GM23248 (cell line): ENCODE results near the gene ADAMTS17. TPM values are rescaled to one million over a fixed set of nuclear protein-coding genes. Genes with fewer than 3 reads are reported as not detected.
"Not testable (repeated sequence)": the region's sequence is repeated elsewhere in the genome, so short reads cannot be mapped to it uniquely, and the experiment has no call there.

ENCODE experiments used
- DNase-seq: peaks from one replicate; pipeline ENCODE4 v3.0.0-alpha.2; 2015
- H2AFZ ChIP-seq: fragments of 200-600 bp; sonication (generic); 2 replicates; pipeline ENCODE4 v1.6.1; 2016; ENCODE audit warnings: antibody characterized with exemption
- H3F3A ChIP-seq: fragments of 200-600 bp; sonication (generic); 2 replicates; pipeline ENCODE4 v1.6.1; 2016; ENCODE audit warnings: mild to moderate bottlenecking, antibody characterized with exemption, mixed run types; ENCODE audit not compliant: insufficient read depth
- H3K27ac ChIP-seq: fragments of 200-600 bp; sonication (generic); 2 replicates; pipeline ENCODE4 v1.5.1; 2016; ENCODE audit warnings: mild to moderate bottlenecking
- H3K27me3 ChIP-seq: fragments of 200-600 bp; sonication (generic); replicated peaks from 2 replicates; pipeline ENCODE4 v1.6.1; 2016; ENCODE audit warnings: mild to moderate bottlenecking; ENCODE audit not compliant: insufficient read depth
- H3K36me3 ChIP-seq: fragments of 200-600 bp; sonication (generic); 2 replicates; pipeline ENCODE4 v1.6.1; 2016; ENCODE audit warnings: low read depth, mild to moderate bottlenecking
- H3K4me1 ChIP-seq: fragments of 200-600 bp; sonication (generic); 2 replicates; pipeline ENCODE4 v1.6.1; 2016; ENCODE audit warnings: mild to moderate bottlenecking; ENCODE audit not compliant: insufficient read depth
- H3K4me2 ChIP-seq: fragments of 200-600 bp; sonication (generic); one replicate; pipeline ENCODE4 v1.6.1; 2016; ENCODE audit warnings: mild to moderate bottlenecking; ENCODE audit not compliant: unreplicated experiment
- H3K4me3 ChIP-seq: fragments of 200-600 bp; sonication (generic); 2 replicates; pipeline ENCODE4 v1.5.1; 2016; ENCODE audit warnings: mild to moderate bottlenecking
- H3K79me2 ChIP-seq: fragments of 200-600 bp; sonication (generic); 2 replicates; pipeline ENCODE4 v1.6.1; 2016; ENCODE audit warnings: mild to moderate bottlenecking; ENCODE audit not compliant: insufficient read depth
- H3K9ac ChIP-seq: fragments of 200-600 bp; sonication (generic); 2 replicates; pipeline ENCODE4 v1.6.1; 2016; ENCODE audit warnings: mild to moderate bottlenecking
- H3K9me2 ChIP-seq: fragments of 200-600 bp; sonication (generic); 2 replicates; pipeline ENCODE4 v1.6.1; 2016; ENCODE audit warnings: mixed run types, mild to moderate bottlenecking, moderate library complexity; ENCODE audit not compliant: insufficient read depth
- H3K9me3 ChIP-seq: fragments of 200-600 bp; sonication (generic); one replicate; pipeline ENCODE4 v1.6.1; 2017; ENCODE audit warnings: low read depth
- H4K20me1 ChIP-seq: fragments of 200-600 bp; sonication (generic); 2 replicates; pipeline ENCODE4 v1.6.0; 2016; ENCODE audit not compliant: insufficient read depth
- EZH2 ChIP-seq: fragments of 200-600 bp; sonication (generic); IDR thresholded peaks from 2 replicates; pipeline ENCODE4 v1.6.1; 2018; ENCODE audit warnings: antibody characterized with exemption, mild to moderate bottlenecking; ENCODE audit not compliant: insufficient read depth, poor library complexity, severe bottlenecking
- EZH2phosphoT487 ChIP-seq: fragments of 200-600 bp; sonication (generic); IDR thresholded peaks from 2 replicates; pipeline ENCODE4 v1.6.1; 2018; ENCODE audit warnings: antibody characterized with exemption, moderate library complexity, mild to moderate bottlenecking, low read depth; ENCODE audit not compliant: insufficient read depth
- WGBS, 2 experiments: methylation state at CpG; one replicate each; pipeline ENCODE4 v1.1.6; 2015 to 2017; ENCODE audit warnings: low lambda C conversion rate in 2 of 2, low coverage in 1 of 2; ENCODE audit errors: missing lambda C conversion rate in 2 of 2; 5-methylcytosine and 5-hydroxymethylcytosine counted together
- in situ Hi-C: fragments of 300-500 bp; cut with MboI; formaldehyde crosslinking; loops from 2 replicates; pipeline ENCODE4 v1.15.0; 2020
- polyA plus RNA-seq: library from polyadenylated mRNA; unstranded; fragments of >200 nt; fragmentation: Nextera tagmentation; extraction: Ambion mirVana; gene quantifications from 2 replicates; pipeline ENCODE4 v1.2.1, GENCODE V29; 2016
- total RNA-seq: library from RNA; depleted of rRNA; stranded (reverse); fragments of >200 nt; shearing (Covaris generic); gene quantifications from 2 replicates; pipeline ENCODE4 v1.2.3, GENCODE V29; 2014

Gene ADAMTS17
- total and polyA plus RNA-seq, 2 experiments from 2014 or later = not detected

- Histone ChIP-seq H3F3A (no peaks in the 10 kb centered on the region), H2AFZ (no peak overlapping the region), H3K27me3 (no peaks in the 10 kb centered on the region), H3K4me1 (no peaks in the 10 kb centered on the region), H3K79me2 (no peaks in the 10 kb centered on the region), H3K4me2 (no peak overlapping the region), H3K27ac (no peak overlapping the region), H3K4me3 (no peak overlapping the region), H3K9me3 (no peaks in the 10 kb centered on the region), H3K9ac (no peak overlapping the region), H4K20me1 (no peaks in the 10 kb centered on the region), H3K36me3 (no peaks in the 10 kb centered on the region), H3K9me2 (no peaks in the 10 kb centered on the region)
- TF ChIP-seq EZH2phosphoT487 (no peak), EZH2 (no peak)
- in situ Hi-C loops = no loop called here
- no peak for DNase-seq
- WGBS, 2 experiments = 27 to 30% methylated on average over 3 of the region's 3 CpGs
Measured at GRCh38 chr15:100094127-100094510, 247.7 kb downstream of the ADAMTS17 start.

DNA sequence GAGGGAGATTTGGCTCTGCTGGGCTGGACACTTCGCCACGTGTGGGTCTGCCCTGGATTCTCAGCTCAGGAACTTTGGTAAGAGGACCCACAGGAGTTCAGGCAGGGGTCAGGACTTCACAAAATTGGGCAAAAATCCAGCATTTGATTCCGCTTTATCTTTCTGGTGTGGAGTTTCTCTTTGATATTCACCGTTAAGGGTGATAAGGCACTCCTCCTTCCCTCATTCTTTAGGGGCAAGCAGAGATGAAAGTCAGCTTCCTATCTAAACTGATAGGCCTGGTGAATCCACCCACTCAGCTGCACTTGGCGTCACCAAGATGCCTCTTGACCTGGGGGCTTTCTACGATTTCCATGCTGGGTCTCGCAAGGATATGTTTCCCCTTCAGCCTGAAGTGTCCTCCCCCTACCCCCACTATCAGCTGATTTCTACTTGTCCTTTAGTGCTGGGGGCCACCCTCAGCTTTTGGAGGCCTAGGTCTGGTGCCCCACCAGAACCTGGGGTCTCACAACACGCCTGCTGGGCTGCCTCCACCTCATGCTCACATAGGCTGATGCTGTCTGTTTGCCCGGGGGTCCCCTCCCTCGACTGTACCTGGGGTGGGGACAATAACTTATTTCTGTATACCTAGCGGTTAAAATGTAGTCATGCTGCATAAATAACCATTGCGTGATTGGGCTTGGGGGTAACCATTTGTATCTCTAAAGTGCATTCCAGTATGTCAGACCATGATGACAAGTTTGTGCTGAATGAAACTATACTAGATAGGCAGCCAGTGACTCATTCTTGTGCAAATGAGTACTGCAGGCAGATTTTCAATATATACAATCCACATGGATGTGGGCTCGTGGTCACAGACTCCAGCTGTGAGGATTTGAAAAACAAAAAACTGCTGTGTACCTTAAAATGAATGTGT is 248.3 kb downstream of the ADAMTS17 start:
- WGBS, 2 experiments = 45 to 52% methylated on average over 13 of the region's 13 CpGs
- Histone ChIP-seq H3K9me3 (no peaks in the 10 kb centered on the region), H3K4me2 (no peak overlapping the region), H3K79me2 (no peaks in the 10 kb centered on the region), H3K4me1 (no peaks in the 10 kb centered on the region), H4K20me1 (no peaks in the 10 kb centered on the region), H3K9ac (no peak overlapping the region), H3K27me3 (no peaks in the 10 kb centered on the region), H3K9me2 (no peaks in the 10 kb centered on the region), H3K4me3 (no peak overlapping the region), H3K36me3 (no peaks in the 10 kb centered on the region), H3F3A (no peaks in the 10 kb centered on the region), H3K27ac (no peak overlapping the region), H2AFZ (no peak overlapping the region)
- no peak for DNase-seq
- in situ Hi-C loops = no loop called here
- TF ChIP-seq EZH2phosphoT487 (no peak), EZH2 (no peak)

DNA sequence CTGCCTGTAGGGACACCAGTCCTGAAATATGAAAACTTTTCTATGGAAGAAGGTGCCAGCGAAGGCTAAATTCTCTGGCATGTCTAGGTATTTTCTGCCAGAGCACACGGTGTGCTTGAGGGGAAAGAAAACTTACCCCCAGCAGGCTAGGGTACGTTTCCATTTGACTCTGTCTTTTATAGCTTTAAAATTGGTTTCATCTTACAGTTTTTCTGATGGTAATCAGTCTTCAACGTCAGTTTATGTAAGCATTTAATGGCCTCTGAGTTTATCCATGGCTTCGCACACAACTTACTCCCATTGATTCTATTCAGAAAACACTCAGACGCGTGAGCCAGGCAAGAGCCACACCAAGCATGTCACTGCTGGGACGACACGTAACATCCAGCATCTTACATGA is 249.7 kb downstream of the ADAMTS17 start:
- no peaks in the 10 kb centered on the region for H3K9me2 ChIP-seq
- H3K36me3 ChIP-seq = no peaks in the 10 kb centered on the region
- no peak overlapping the region for H3K4me3 ChIP-seq
- no peaks in the 10 kb centered on the region for H4K20me1 ChIP-seq
- no peak overlapping the region for H2AFZ ChIP-seq
- H3K9ac ChIP-seq = no peak overlapping the region
- in situ Hi-C loops = no loop called here
- H3F3A ChIP-seq = no peaks in the 10 kb centered on the region
- no peaks in the 10 kb centered on the region for H3K9me3 ChIP-seq
- no peaks in the 10 kb centered on the region for H3K4me1 ChIP-seq
- H3K27ac ChIP-seq = no peak overlapping the region
- TF ChIP-seq EZH2phosphoT487 = no peak
- no peak for TF ChIP-seq EZH2
- no peaks in the 10 kb centered on the region for H3K79me2 ChIP-seq
- no peak overlapping the region for H3K4me2 ChIP-seq
- no peaks in the 10 kb centered on the region for H3K27me3 ChIP-seq
- WGBS, 2 experiments = 49% methylated on average over 9 of the region's 9 CpGs
- no peak for DNase-seq

DNA sequence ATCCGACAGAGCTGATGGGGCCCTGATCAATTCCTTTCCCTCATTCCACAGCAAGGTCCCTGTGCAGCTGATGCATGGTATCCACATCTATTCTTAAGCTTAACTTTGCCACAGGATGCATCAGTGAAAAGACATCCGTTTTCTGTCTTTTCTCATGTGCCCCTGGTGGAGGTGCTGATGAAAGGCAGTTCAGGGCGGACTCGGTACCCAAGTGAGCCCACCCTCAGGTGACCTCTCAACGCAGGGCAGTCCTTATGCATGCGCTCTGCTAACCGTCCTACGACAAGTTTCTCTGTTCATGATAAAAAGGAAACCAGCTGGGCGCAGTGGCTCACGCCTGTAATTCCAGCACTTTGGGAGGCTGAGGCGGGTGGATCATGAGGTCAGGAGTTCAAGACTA is 251.4 kb downstream of the ADAMTS17 start:
- Histone ChIP-seq H3K27ac (no peak overlapping the region), H3K4me3 (no peak overlapping the region), H4K20me1 (no peaks in the 10 kb centered on the region), H3K27me3 (no peaks in the 10 kb centered on the region), H3K4me2 (no peak overlapping the region), H3K4me1 (no peaks in the 10 kb centered on the region), H2AFZ (no peak overlapping the region), H3K9ac (no peak overlapping the region), H3K79me2 (no peaks in the 10 kb centered on the region), H3K36me3 (no peaks in the 10 kb centered on the region), H3F3A (no peaks in the 10 kb centered on the region), H3K9me2 (no peaks in the 10 kb centered on the region), H3K9me3 (no peaks in the 10 kb centered on the region)
- in situ Hi-C loops = no loop called here
- 60 to 65% methylated on average over 11 of the region's 11 CpGs for WGBS, 2 experiments
- DNase-seq = no peak
- TF ChIP-seq EZH2phosphoT487 = no peak

DNA sequence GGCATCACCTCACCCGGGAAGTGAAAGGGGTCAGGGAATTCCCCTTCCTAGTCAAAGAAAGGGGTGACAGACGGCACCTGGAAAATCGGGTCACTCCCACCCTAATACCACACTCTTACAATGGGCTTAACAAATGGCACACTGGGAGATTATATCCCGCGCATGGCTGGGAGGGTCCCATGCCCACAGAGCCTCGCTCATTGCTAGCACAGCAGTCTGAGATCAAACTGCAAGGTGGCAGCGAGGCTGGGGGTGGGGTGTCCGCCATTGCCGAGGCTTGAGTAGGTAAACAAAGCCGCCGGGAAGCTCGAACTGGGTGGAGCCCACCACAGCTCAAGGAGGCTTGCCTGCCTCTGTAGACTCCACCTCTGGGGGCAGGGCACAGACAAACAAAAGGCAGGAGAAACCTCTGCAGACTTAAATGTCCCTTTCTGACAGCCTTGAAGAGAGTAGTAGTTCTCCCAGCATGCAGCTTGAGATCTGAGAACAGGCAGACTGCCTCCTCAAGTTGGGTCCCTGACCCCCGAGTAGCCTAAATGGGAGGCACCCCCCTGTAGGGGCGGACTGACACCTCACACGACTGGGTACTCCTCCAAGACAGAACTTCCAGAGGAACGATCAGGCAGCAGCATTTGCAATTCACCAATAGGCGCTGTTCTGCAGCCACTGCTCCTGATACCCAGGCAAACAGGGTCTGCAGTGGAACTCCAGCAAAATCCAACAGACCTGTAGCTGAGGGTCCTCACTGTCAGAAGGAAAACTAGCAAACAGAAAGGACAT is 257.5 kb downstream of the ADAMTS17 start:
- H3K27me3 ChIP-seq, H2AFZ ChIP-seq, H3K79me2 ChIP-seq, H3K27ac ChIP-seq, H3F3A ChIP-seq, H3K4me1 ChIP-seq, H4K20me1 ChIP-seq, H3K4me3 ChIP-seq, DNase-seq, H3K36me3 ChIP-seq, H3K9me3 ChIP-seq, H3K9me2 ChIP-seq, H3K9ac ChIP-seq, H3K4me2 ChIP-seq, in situ Hi-C loops: not testable (repeated sequence)
- WGBS, 2 experiments = 42 to 53% methylated on average over 17 of the region's 17 CpGs
